HCT116 (cell line): Measurements from ENCODE around the gene CAMKK1. TPM values are rescaled to one million over a fixed set of nuclear protein-coding genes. Genes with fewer than 3 reads are reported as not detected.

Experiments used
- ATAC-seq: fragments of 200-7000 bp; cut with Tn5 transposase; 2 replicates; pipeline ENCODE4 v1.9.1; 2020; ENCODE audit warnings: mild to moderate bottlenecking, moderate library complexity
- BruUV-seq: library from RNA; stranded (reverse); fragments of 400-500 nt; replicated peaks from 2 replicates; lab custom pipeline; 2021; lab: Mats Ljungman, UMichigan
- CTCF ChIA-PET: fragments of 300-600 bp; sonication (Branson Sonifier 250); formaldehyde crosslinking; loops from one replicate; lab custom pipeline; 2021; ENCODE audit warnings: antibody characterized with exemption; lab: Charles Lee
- POLR2A ChIA-PET: fragments of 300-600, 350-600 bp; sonication (Branson Sonifier 250); formaldehyde crosslinking; loops from one replicate; lab custom pipeline; 2021; ENCODE audit warnings: antibody characterized with exemption; lab: Charles Lee
- RAD21 ChIA-PET, 2 experiments: fragments of 300-600 bp; sonication (Branson Sonifier 250); formaldehyde crosslinking; loops; one replicate each; lab custom pipeline; 2023; ENCODE audit warnings: low total read pairs in 2 of 2; ENCODE audit not compliant: uncharacterized antibody in 2 of 2, unreplicated experiment in 2 of 2, low non-redundant PET in 1 of 2; lab: Charles Lee
- DNase-seq: peaks from one replicate; pipeline ENCODE4 v3.0.0-alpha.2; 2010; ENCODE audit warnings: low read depth, low spot score
- H2AFZ ChIP-seq: fragments of 200-600 bp; shearing (Covaris generic), sonication (generic); 2 replicates; pipeline ENCODE4 v1.6.1; 2017; ENCODE audit warnings: low read depth, mixed run types, mixed read lengths, antibody characterized with exemption, low read length; ENCODE audit not compliant: poor library complexity, severe bottlenecking
- H3K27ac ChIP-seq: 2 replicates; pipeline ENCODE4 v1.5.1; 2012; ENCODE audit warnings: low read depth, low read length
- H3K27me3 ChIP-seq: fragments of 200-600 bp; sonication (generic); 2 replicates; pipeline ENCODE4 v1.6.1; 2016; ENCODE audit warnings: mixed run types, low read length, mixed read lengths; ENCODE audit not compliant: insufficient read depth
- H3K36me3 ChIP-seq, 2 experiments: fragments of 200-500 bp in 1 of 2; fragments of 200-600 bp in 1 of 2; sonication (Bioruptor generic) in 1 of 2; sonication (generic) in 1 of 2; 2 replicates each; pipeline versions ENCODE4 v1.5.1 to v1.6.1; 2014 to 2016; ENCODE audit warnings: low read length in 2 of 2, inconsistent platforms in 1 of 2, mixed read lengths in 1 of 2, mixed run types in 1 of 2; ENCODE audit not compliant: insufficient read depth in 2 of 2, control insufficient read depth in 1 of 2
- H3K4me1 ChIP-seq, 2 experiments: fragments of 200-600 bp in 1 of 2; sonication (generic) in 1 of 2; 2 replicates each; pipeline versions ENCODE4 v1.5.1 to v1.6.1; 2012 to 2017; ENCODE audit warnings: low read length in 2 of 2, inconsistent platforms in 1 of 2, mild to moderate bottlenecking in 1 of 2, mixed read lengths in 1 of 2, mixed run types in 1 of 2, moderate library complexity in 1 of 2; ENCODE audit not compliant: insufficient read depth in 2 of 2, control insufficient read depth in 1 of 2
- H3K4me2 ChIP-seq: fragments of 200-600 bp; sonication (generic); 2 replicates; pipeline ENCODE4 v1.6.1; 2017; ENCODE audit warnings: mixed run types, low read length, mixed read lengths
- H3K4me3 ChIP-seq, 2 experiments: fragments of 200-600 bp in 1 of 2; sonication (generic) in 1 of 2; replicated peaks in 1 of 2; 2 replicates each; pipeline ENCODE4 v1.5.1; 2011 to 2016; ENCODE audit warnings: low read length in 2 of 2, control low read depth in 1 of 2, low read depth in 1 of 2, mild to moderate bottlenecking in 1 of 2, mixed read lengths in 1 of 2, mixed run types in 1 of 2
- H3K79me2 ChIP-seq: fragments of 200-600 bp; sonication (generic); 2 replicates; pipeline ENCODE4 v1.6.1; 2017; ENCODE audit warnings: mild to moderate bottlenecking, mixed run types, low read length, moderate library complexity, mixed read lengths; ENCODE audit not compliant: insufficient read depth
- H3K9ac ChIP-seq: fragments of 200-600 bp; sonication (generic); 2 replicates; pipeline ENCODE4 v1.6.1; 2016; ENCODE audit warnings: low read length, mixed read lengths
- H3K9me2 ChIP-seq: fragments of 200-600 bp; sonication (generic), shearing (Covaris generic); 2 replicates; pipeline ENCODE4 v1.6.1; 2017; ENCODE audit warnings: mixed run types, mild to moderate bottlenecking, moderate library complexity; ENCODE audit not compliant: insufficient read depth
- H3K9me3 ChIP-seq, 2 experiments: fragments of 200-500 bp in 1 of 2; fragments of 200-600 bp in 1 of 2; sonication (Bioruptor generic) in 1 of 2; sonication (generic) in 1 of 2; 2 replicates each; pipeline ENCODE4 v1.6.1; 2014 to 2017; ENCODE audit warnings: low read length in 2 of 2, mixed read lengths in 2 of 2, inconsistent platforms in 1 of 2, low read depth in 1 of 2, mild to moderate bottlenecking in 1 of 2, mixed run types in 1 of 2, moderate library complexity in 1 of 2; ENCODE audit not compliant: control insufficient read depth in 1 of 2, insufficient read depth in 1 of 2
- H4K20me1 ChIP-seq: fragments of 200-600 bp; sonication (generic), shearing (Covaris generic); 2 replicates; pipeline ENCODE4 v1.6.1; 2017; ENCODE audit warnings: mixed run types, mild to moderate bottlenecking, moderate library complexity; ENCODE audit not compliant: insufficient read depth
- CBX3 ChIP-seq: IDR thresholded peaks from 2 replicates; pipeline ENCODE4 v1.6.1; 2012; ENCODE audit warnings: low read depth
- EGR1 ChIP-seq: IDR thresholded peaks from 2 replicates; pipeline ENCODE4 v1.6.1; 2012; ENCODE audit warnings: low read depth
- EZH2phosphoT487 ChIP-seq: fragments of 200-600 bp; IDR thresholded peaks from 2 replicates; pipeline ENCODE4 v1.6.1; 2018; ENCODE audit warnings: antibody characterized with exemption, borderline replicate concordance
- JUND ChIP-seq: IDR thresholded peaks from 2 replicates; pipeline ENCODE4 v1.6.1; 2012
- MAX ChIP-seq: IDR thresholded peaks from 2 replicates; pipeline ENCODE4 v1.6.1; 2012
- POLR2AphosphoS5 ChIP-seq: IDR thresholded peaks from 2 replicates; pipeline ENCODE4 v1.6.1; 2011; ENCODE audit warnings: mild to moderate bottlenecking, low read depth, low read length, moderate library complexity
- RAD21 ChIP-seq: IDR thresholded peaks from 2 replicates; pipeline ENCODE4 v1.6.1; 2012; ENCODE audit warnings: low read depth, mild to moderate bottlenecking
- SIN3A ChIP-seq: IDR thresholded peaks from 2 replicates; pipeline ENCODE4 v1.6.1; 2012; ENCODE audit warnings: low read depth
- SP1 ChIP-seq: IDR thresholded peaks from 2 replicates; pipeline ENCODE4 v1.6.1; 2012; ENCODE audit warnings: low read depth
- TCF7L2 ChIP-seq: IDR thresholded peaks from 2 replicates; pipeline ENCODE4 v1.7.0; 2011; ENCODE audit warnings: borderline replicate concordance, inconsistent platforms; ENCODE audit not compliant: insufficient read depth, insufficient read length; ENCODE audit errors: extremely low read depth
- intact Hi-C: fragments of 100-400 bp; cut with micrococcal nuclease; formaldehyde crosslinking; loops from 2 replicates; pipeline ENCODE4 v1.10.0; 2022
- total RNA-seq: library from RNA; stranded (reverse); gene quantifications from one replicate; pipeline ENCODE4 v1.2.1, GENCODE V29; 2021; ENCODE audit not compliant: unreplicated experiment
- TF ChIP-seq, protein P1 (sequence below), 3 experiments: fragments of 200-600 bp in 1 of 3; sonication (generic) in 1 of 3; IDR thresholded peaks in 2 of 3; conservative IDR thresholded peaks in 1 of 3; 2 replicates each; pipeline ENCODE4 v1.5.1; 2012 to 2017; ENCODE audit warnings: low read depth in 2 of 3, low read length in 2 of 3, antibody characterized with exemption in 1 of 3, borderline replicate concordance in 1 of 3, control low read depth in 1 of 3, mild to moderate bottlenecking in 1 of 3, mixed read lengths in 1 of 3, mixed run types in 1 of 3, moderate library complexity in 1 of 3; ENCODE audit not compliant: insufficient read depth in 1 of 3

The CAMKK1 gene
- total RNA-seq, 1 experiment from 2014 or later = 10.6 TPM

DNA sequence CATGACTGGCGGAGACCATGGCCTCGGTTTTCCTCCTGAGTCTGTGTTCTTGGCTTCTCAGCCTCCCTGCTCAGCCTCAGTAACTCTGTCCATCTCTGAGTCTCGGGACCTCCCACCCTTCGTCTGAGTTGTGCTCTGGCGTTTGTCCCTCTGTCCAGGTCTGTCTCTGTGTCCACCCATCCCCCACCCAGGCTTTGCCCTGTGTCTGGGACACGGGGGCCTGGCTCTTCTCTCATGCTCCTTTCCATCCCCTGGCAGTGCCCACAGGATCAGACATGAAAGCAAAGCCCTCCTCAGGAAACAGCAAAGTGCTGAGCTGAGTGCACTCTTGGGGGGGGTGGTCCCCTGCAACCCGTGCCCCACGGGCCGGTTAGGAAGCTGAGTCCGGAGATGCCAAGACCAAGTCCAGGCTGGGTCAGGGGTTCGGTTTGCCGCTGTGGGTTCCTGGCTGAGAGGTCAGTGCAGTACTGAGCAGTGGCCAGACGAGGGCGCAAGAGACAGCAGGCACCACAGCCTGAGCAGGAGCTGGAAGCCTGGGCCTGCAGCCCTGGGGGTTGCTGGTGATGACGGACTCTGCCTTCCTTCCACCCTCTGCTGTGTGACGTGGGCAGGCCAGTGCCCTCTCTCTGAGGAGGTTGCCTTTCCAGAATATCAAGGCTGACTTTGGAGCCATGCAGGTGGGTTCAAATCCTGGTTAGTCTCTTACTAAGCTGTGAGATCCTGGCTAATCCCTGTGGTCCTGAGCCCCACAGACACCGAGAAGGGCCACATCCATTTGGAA is 20.9 kb upstream of the CAMKK1 start:
- peak; percentile 54 for DNase-seq
- Histone ChIP-seq H3K4me3 (no peak overlapping the region), H2AFZ (peak overlapping the region; percentile 98), H3K9me2 (no peaks in the 10 kb centered on the region), H3K4me2 (peak overlapping the region; percentile 54), H3K79me2 (no peaks in the 10 kb centered on the region), H3K4me1 (peaks cover 0 to 8% of the 10 kb centered on the region in 2 experiments; a peak in 2 of 4 replicates), H3K27ac (no peak overlapping the region), H4K20me1 (no peaks in the 10 kb centered on the region), H3K27me3 (no peaks in the 10 kb centered on the region), H3K9ac (no peak overlapping the region), H3K36me3 (no peaks in the 10 kb centered on the region), H3K9me3 (no peaks in the 10 kb centered on the region)
- RAD21 ChIA-PET = interaction anchor here (0.7 to 1.5 kb wide), 5 partner anchors 21 to 176 kb away, joined by 3 to 7 read pairs (median 3); partner anchors contain the start of genes ATP2A3 (in 1 of the 2) and CAMKK1 (in 1 of the 2)
- TF ChIP-seq EZH2phosphoT487 (no peak), EGR1 (no peak), CBX3 (no peak), POLR2AphosphoS5 (no peak), RAD21 (peak; percentile 91), MAX (no peak), TCF7L2 (no peak), SIN3A (no peak), SP1 (no peak), JUND (no peak)
- TF ChIP-seq, protein P1, sequence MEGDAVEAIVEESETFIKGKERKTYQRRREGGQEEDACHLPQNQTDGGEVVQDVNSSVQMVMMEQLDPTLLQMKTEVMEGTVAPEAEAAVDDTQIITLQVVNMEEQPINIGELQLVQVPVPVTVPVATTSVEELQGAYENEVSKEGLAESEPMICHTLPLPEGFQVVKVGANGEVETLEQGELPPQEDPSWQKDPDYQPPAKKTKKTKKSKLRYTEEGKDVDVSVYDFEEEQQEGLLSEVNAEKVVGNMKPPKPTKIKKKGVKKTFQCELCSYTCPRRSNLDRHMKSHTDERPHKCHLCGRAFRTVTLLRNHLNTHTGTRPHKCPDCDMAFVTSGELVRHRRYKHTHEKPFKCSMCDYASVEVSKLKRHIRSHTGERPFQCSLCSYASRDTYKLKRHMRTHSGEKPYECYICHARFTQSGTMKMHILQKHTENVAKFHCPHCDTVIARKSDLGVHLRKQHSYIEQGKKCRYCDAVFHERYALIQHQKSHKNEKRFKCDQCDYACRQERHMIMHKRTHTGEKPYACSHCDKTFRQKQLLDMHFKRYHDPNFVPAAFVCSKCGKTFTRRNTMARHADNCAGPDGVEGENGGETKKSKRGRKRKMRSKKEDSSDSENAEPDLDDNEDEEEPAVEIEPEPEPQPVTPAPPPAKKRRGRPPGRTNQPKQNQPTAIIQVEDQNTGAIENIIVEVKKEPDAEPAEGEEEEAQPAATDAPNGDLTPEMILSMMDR (IDR thresholded peaks at IDR 0.05 in 2 of 3, conservative IDR thresholded peaks at IDR 0.05 in 1 of 3; ENCODE audit: borderline replicate concordance in 1 of 3, insufficient read depth in 1 of 3, low read depth in 2 of 3, low read length in 2 of 3) = peak; percentile 78 to 98 (median 96)
- no TSS peak for BruUV-seq
- peak; percentile 95 for ATAC-seq
- intact Hi-C loops = loop anchor here (2.0 to 5.0 kb wide), 2 partner anchors 89 to 159 kb away; no protein-coding TSS in a partner anchor
- CTCF ChIA-PET = interaction anchor here (0.6 to 3.9 kb wide), 23 partner anchors 9 to 302 kb away, joined by 3 to 31 read pairs (median 4); partner anchors contain the start of genes CAMKK1 and NCBP3
- POLR2A ChIA-PET = interaction anchor here (0.9 to 1.0 kb wide), 2 partner anchors 51 to 176 kb away, joined by 3 to 4 read pairs; no protein-coding TSS in a partner anchor
